Activated CD4-positive, CD25-positive, alpha-beta regulatory T cell (primary cell): Measurements from ENCODE around the gene CHD5.

Experiments used
- DNase-seq, 4 experiments: peaks; one replicate each; lab custom pipeline; 2025; lab: John Stamatoyannopoulos, UW

CHD5 gene

GRCh38 chr1:6099787-6100765 lies 80.0 kb downstream of the CHD5 start:
- DNase-seq = no peak

- no peak for DNase-seq
Measured at GRCh38 chr1:6099297-6099696, 80.8 kb downstream of the CHD5 start.

- DNase-seq = no peak
Measured at GRCh38 chr1:6098303-6099215, 81.6 kb downstream of the CHD5 start.

- no peak for DNase-seq
Measured at GRCh38 chr1:6097824-6098223, 82.3 kb downstream of the CHD5 start.

GRCh38 chr1:6097117-6097595 lies 83.0 kb downstream of the CHD5 start:
- no peak for DNase-seq

- DNase-seq = no peak
Measured at GRCh38 chr1:6096243-6097116, 83.6 kb downstream of the CHD5 start.

- no peak for DNase-seq
Measured at GRCh38 chr1:6095511-6096242, 84.4 kb downstream of the CHD5 start.

- DNase-seq = no peak
Measured at GRCh38 chr1:6094801-6095505, 85.2 kb downstream of the CHD5 start.

- no peak for DNase-seq
Measured at GRCh38 chr1:6094246-6094645, 85.9 kb downstream of the CHD5 start.

- DNase-seq = no peak
Measured at GRCh38 chr1:6093611-6094010, 86.5 kb downstream of the CHD5 start.

- DNase-seq = no peak
Measured at GRCh38 chr1:6093071-6093470, 87.0 kb downstream of the CHD5 start.

- no peak for DNase-seq
Measured at GRCh38 chr1:6092211-6092610, 87.9 kb downstream of the CHD5 start.

GRCh38 chr1:6091823-6092109 lies 88.4 kb downstream of the CHD5 start:
- no peak for DNase-seq

- no peak for DNase-seq
Measured at GRCh38 chr1:6090996-6091822, 88.9 kb downstream of the CHD5 start.

GRCh38 chr1:6090288-6090687 lies 89.8 kb downstream of the CHD5 start:
- DNase-seq = no peak

- no peak for DNase-seq
Measured at GRCh38 chr1:6088956-6089355, 91.2 kb downstream of the CHD5 start.

GRCh38 chr1:6087958-6088357 lies 92.2 kb downstream of the CHD5 start:
- no peak for DNase-seq

- no peak for DNase-seq
Measured at GRCh38 chr1:6087377-6087772, 92.7 kb downstream of the CHD5 start.

- DNase-seq = no peak
Measured at GRCh38 chr1:6086762-6087376, 93.3 kb downstream of the CHD5 start.
